HG02610 (cell line): ENCODE results near the gene EYS.
"Not testable (repeated sequence)": the region's sequence is repeated elsewhere in the genome, so short reads cannot be mapped to it uniquely, and the experiment has no call there.

Experiments
- ATAC-seq: cut with Tn5 transposase; IDR thresholded peaks from one replicate; pipeline ENCODE4 v1.9.1; 2021; ENCODE audit warnings: mild to moderate bottlenecking, moderate library complexity; ENCODE audit not compliant: unreplicated experiment

EYS gene

GRCh38 chr6:63936399-63936798, 1770.6 kb downstream of the EYS start:
- ATAC-seq, result no peak

- no peak for ATAC-seq
These were observed 1771.3 kb downstream of the EYS start for GRCh38 chr6:63935732-63936131.

- not testable (repeated sequence) for ATAC-seq
These were observed 1773.1 kb downstream of the EYS start for GRCh38 chr6:63933948-63934347.

GRCh38 chr6:63930848-63931247, 1776.2 kb downstream of the EYS start:
- no peak for ATAC-seq

- ATAC-seq, result no peak
These were observed 1777.9 kb downstream of the EYS start for GRCh38 chr6:63929111-63929510.

- no peak for ATAC-seq
These were observed 1778.4 kb downstream of the EYS start for GRCh38 chr6:63928613-63929012.

- ATAC-seq, result no peak
These were observed 1779.8 kb downstream of the EYS start for GRCh38 chr6:63926950-63927927.

- no peak for ATAC-seq
These were observed 1780.7 kb downstream of the EYS start for GRCh38 chr6:63926258-63926780.

- ATAC-seq, result peak; percentile 68
These were observed 1783.8 kb downstream of the EYS start for GRCh38 chr6:63923139-63923739.

GRCh38 chr6:63919556-63920110, 1787.4 kb downstream of the EYS start:
- ATAC-seq, result no peak

- no peak for ATAC-seq
These were observed 1794.1 kb downstream of the EYS start for GRCh38 chr6:63912887-63913286.

- no peak for ATAC-seq
These were observed 1796.0 kb downstream of the EYS start for GRCh38 chr6:63910863-63911551.

- peak; percentile 79 for ATAC-seq
These were observed 1802.3 kb downstream of the EYS start for GRCh38 chr6:63904650-63905248.

- no peak for ATAC-seq
These were observed 1807.5 kb downstream of the EYS start for GRCh38 chr6:63899550-63899949.

GRCh38 chr6:63897952-63898351, 1809.1 kb downstream of the EYS start:
- ATAC-seq, result no peak

- ATAC-seq, result no peak
These were observed 1809.6 kb downstream of the EYS start for GRCh38 chr6:63897459-63897858.

- ATAC-seq, result no peak
These were observed 1818.6 kb downstream of the EYS start for GRCh38 chr6:63888416-63888815.

- ATAC-seq, result not testable (repeated sequence)
These were observed 1819.2 kb downstream of the EYS start for GRCh38 chr6:63887804-63888203.

- ATAC-seq, result no peak
These were observed 1819.8 kb downstream of the EYS start for GRCh38 chr6:63887002-63887751.

GRCh38 chr6:63886341-63886740, 1820.7 kb downstream of the EYS start:
- no peak for ATAC-seq
